ENCODE results near the gene SF3B1. TPM values are rescaled to one million over a fixed set of nuclear protein-coding genes. Genes with fewer than 3 reads are reported as not detected.

SF3B1 gene
- total and polyA plus RNA-seq, 2 of the 13 experiments (the other 11 are each of a cell fraction or from before 2014, with no cell fraction given): 387 to 750 TPM

DNA sequence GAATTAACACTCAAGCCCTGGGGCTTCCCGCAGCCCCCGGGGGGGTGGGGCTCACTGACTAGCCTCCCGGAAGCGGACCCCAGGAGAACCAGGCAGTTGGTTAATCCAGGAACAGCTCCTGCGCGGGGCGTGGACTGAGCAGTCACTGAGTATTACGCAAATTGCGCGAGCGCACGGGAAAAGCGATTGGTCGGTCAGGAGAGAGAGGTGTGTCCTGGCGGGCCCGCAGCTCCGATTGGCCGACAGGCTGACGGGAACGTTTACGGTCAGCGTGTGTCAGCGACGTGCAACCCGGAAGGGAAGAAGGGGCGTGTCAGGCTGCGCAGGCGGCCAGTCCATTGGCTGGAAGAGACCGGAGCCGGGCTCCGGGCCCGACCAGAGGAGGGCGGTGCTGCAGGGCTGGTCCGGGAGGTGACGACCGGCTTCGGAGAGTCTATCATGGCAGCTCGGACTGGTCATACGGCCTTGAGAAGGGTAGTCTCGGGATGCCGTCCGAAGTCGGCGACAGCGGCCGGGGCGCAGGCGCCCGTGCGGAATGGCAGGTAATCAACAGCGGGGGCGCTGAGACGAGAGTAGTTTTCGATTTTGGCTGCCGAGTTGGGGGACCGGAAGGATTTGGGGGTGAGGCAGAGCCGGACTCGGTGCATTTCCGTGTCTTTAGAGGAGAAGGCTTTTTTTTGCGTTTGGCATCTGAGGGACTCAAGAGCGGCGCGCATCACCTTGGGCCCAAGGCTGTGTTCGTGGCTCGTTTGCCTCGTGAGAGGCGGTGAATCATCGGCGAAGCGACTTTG is 18.5 kb upstream of the SF3B1 start, which contains the start of gene COQ10B (continued):
- TF ChIP-seq ZNF263 (CRISPR knock-in tag; IDR thresholded peaks at IDR 0.05) (0 out of 2 replicates have a peak, but pooled peaks have one; percentile 28), ZSCAN9 (CRISPR knock-in tag; IDR thresholded peaks at IDR 0.05; ENCODE audit: borderline replicate concordance) (peak; percentile 41), RBAK (CRISPR knock-in tag; IDR thresholded peaks at IDR 0.05) (peak; percentile 50; the same call in 1 of the 2 replicates), SP2 (CRISPR knock-in tag; IDR thresholded peaks at IDR 0.05) (peak; percentile 86), ZNF563 (CRISPR knock-in tag; IDR thresholded peaks at IDR 0.05) (peak; percentile 53), RFX3 (CRISPR knock-in tag; IDR thresholded peaks at IDR 0.05) (no peak), NFATC3 (CRISPR knock-in tag; IDR thresholded peaks at IDR 0.05) (no peak), NCOA1 (CRISPR knock-in tag; IDR thresholded peaks at IDR 0.05) (peak; percentile 97), ZNF180 (CRISPR knock-in tag; IDR thresholded peaks at IDR 0.05; ENCODE audit: borderline replicate concordance, low read depth) (no peak), NCOA2 (CRISPR knock-in tag; IDR thresholded peaks at IDR 0.05) (peak; percentile 41; the same call in 1 of the 2 replicates), AGO2 (optimal IDR thresholded peaks at IDR 0.05; ENCODE audit: low read depth, low read length) (peak; percentile 95), ZNF432 (CRISPR knock-in tag; IDR thresholded peaks at IDR 0.05; ENCODE audit: borderline replicate concordance) (no peak), FOXJ3 (CRISPR knock-in tag; IDR thresholded peaks at IDR 0.05; ENCODE audit: borderline replicate concordance) (no peak), SSRP1 (CRISPR knock-in tag; IDR thresholded peaks at IDR 0.05) (peak; percentile 87; the same call in 1 of the 2 replicates)
- TF ChIP-seq, protein P1, sequence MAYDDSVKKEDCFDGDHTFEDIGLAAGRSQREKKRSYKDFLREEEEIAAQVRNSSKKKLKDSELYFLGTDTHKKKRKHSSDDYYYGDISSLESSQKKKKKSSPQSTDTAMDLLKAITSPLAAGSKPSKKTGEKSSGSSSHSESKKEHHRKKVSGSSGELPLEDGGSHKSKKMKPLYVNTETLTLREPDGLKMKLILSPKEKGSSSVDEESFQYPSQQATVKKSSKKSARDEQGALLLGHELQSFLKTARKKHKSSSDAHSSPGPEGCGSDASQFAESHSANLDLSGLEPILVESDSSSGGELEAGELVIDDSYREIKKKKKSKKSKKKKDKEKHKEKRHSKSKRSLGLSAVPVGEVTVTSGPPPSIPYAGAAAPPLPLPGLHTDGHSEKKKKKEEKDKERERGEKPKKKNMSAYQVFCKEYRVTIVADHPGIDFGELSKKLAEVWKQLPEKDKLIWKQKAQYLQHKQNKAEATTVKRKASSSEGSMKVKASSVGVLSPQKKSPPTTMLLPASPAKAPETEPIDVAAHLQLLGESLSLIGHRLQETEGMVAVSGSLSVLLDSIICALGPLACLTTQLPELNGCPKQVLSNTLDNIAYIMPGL (CRISPR knock-in tag; IDR thresholded peaks at IDR 0.05; ENCODE audit: borderline replicate concordance in 1 of 2, low read depth in 1 of 2): peak; percentile 77 to 78; a peak in 3 of 4 replicates
- TF ChIP-seq, protein P2, sequence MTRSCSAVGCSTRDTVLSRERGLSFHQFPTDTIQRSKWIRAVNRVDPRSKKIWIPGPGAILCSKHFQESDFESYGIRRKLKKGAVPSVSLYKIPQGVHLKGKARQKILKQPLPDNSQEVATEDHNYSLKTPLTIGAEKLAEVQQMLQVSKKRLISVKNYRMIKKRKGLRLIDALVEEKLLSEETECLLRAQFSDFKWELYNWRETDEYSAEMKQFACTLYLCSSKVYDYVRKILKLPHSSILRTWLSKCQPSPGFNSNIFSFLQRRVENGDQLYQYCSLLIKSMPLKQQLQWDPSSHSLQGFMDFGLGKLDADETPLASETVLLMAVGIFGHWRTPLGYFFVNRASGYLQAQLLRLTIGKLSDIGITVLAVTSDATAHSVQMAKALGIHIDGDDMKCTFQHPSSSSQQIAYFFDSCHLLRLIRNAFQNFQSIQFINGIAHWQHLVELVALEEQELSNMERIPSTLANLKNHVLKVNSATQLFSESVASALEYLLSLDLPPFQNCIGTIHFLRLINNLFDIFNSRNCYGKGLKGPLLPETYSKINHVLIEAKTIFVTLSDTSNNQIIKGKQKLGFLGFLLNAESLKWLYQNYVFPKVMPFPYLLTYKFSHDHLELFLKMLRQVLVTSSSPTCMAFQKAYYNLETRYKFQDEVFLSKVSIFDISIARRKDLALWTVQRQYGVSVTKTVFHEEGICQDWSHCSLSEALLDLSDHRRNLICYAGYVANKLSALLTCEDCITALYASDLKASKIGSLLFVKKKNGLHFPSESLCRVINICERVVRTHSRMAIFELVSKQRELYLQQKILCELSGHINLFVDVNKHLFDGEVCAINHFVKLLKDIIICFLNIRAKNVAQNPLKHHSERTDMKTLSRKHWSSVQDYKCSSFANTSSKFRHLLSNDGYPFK (CRISPR knock-in tag; IDR thresholded peaks at IDR 0.05; ENCODE audit: borderline replicate concordance): peak; percentile 95
- TF ChIP-seq, protein P3, sequence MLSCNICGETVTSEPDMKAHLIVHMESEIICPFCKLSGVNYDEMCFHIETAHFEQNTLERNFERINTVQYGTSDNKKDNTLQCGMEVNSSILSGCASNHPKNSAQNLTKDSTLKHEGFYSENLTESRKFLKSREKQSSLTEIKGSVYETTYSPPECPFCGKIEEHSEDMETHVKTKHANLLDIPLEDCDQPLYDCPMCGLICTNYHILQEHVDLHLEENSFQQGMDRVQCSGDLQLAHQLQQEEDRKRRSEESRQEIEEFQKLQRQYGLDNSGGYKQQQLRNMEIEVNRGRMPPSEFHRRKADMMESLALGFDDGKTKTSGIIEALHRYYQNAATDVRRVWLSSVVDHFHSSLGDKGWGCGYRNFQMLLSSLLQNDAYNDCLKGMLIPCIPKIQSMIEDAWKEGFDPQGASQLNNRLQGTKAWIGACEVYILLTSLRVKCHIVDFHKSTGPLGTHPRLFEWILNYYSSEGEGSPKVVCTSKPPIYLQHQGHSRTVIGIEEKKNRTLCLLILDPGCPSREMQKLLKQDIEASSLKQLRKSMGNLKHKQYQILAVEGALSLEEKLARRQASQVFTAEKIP (CRISPR knock-in tag; IDR thresholded peaks at IDR 0.05; ENCODE audit: borderline replicate concordance): no peak
- TF ChIP-seq, protein P4, sequence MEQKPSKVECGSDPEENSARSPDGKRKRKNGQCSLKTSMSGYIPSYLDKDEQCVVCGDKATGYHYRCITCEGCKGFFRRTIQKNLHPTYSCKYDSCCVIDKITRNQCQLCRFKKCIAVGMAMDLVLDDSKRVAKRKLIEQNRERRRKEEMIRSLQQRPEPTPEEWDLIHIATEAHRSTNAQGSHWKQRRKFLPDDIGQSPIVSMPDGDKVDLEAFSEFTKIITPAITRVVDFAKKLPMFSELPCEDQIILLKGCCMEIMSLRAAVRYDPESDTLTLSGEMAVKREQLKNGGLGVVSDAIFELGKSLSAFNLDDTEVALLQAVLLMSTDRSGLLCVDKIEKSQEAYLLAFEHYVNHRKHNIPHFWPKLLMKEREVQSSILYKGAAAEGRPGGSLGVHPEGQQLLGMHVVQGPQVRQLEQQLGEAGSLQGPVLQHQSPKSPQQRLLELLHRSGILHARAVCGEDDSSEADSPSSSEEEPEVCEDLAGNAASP (CRISPR knock-in tag; IDR thresholded peaks at IDR 0.05; ENCODE audit: borderline replicate concordance): no peak
- TF ChIP-seq, protein P5, sequence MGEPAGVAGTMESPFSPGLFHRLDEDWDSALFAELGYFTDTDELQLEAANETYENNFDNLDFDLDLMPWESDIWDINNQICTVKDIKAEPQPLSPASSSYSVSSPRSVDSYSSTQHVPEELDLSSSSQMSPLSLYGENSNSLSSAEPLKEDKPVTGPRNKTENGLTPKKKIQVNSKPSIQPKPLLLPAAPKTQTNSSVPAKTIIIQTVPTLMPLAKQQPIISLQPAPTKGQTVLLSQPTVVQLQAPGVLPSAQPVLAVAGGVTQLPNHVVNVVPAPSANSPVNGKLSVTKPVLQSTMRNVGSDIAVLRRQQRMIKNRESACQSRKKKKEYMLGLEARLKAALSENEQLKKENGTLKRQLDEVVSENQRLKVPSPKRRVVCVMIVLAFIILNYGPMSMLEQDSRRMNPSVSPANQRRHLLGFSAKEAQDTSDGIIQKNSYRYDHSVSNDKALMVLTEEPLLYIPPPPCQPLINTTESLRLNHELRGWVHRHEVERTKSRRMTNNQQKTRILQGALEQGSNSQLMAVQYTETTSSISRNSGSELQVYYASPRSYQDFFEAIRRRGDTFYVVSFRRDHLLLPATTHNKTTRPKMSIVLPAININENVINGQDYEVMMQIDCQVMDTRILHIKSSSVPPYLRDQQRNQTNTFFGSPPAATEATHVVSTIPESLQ (CRISPR knock-in tag; conservative IDR thresholded peaks at IDR 0.05): no peak
